Measurements from ENCODE around the gene CCNL2.
"Not testable (repeated sequence)": the region's sequence is repeated elsewhere in the genome, so short reads cannot be mapped to it uniquely, and the experiment has no call there.

CCNL2 gene

GRCh38 chr1:1415751-1416150 is 16.6 kb upstream of the CCNL2 start:
- H3K36me3 ChIP-seq (ENCODE audit: low read depth), result no peaks in the 10 kb centered on the region
- H3K4me1 ChIP-seq (ENCODE audit: insufficient read depth, poor library complexity, severe bottlenecking), result no peaks in the 10 kb centered on the region
- no peak overlapping the region for H3K27ac ChIP-seq (ENCODE audit: poor library complexity, severe bottlenecking)
- H3K4me3 ChIP-seq (ENCODE audit: severe bottlenecking), result no peak overlapping the region
- H3K27me3 ChIP-seq (ENCODE audit: insufficient read depth, poor library complexity, severe bottlenecking), result no peaks in the 10 kb centered on the region
- H3K9me3 ChIP-seq (ENCODE audit: severe bottlenecking), result no peaks in the 10 kb centered on the region
- no peak for TF ChIP-seq CTCF (IDR thresholded peaks at IDR 0.05; ENCODE audit: poor library complexity, severe bottlenecking)
- ATAC-seq (ENCODE audit: low read depth) (no peak), DNase-seq (ENCODE audit: low spot score) (no peak)

- not testable (repeated sequence) for H3K4me3 ChIP-seq (ENCODE audit: severe bottlenecking); H3K27ac ChIP-seq (ENCODE audit: poor library complexity, severe bottlenecking); ATAC-seq (ENCODE audit: low read depth); H3K27me3 ChIP-seq (ENCODE audit: insufficient read depth, poor library complexity, severe bottlenecking); H3K9me3 ChIP-seq (ENCODE audit: severe bottlenecking); H3K4me1 ChIP-seq (ENCODE audit: insufficient read depth, poor library complexity, severe bottlenecking); DNase-seq (ENCODE audit: low spot score)
- H3K36me3 ChIP-seq (ENCODE audit: low read depth), result peaks cover 12% of the 10 kb centered on the region
These were observed 13.3 kb upstream of the CCNL2 start for GRCh38 chr1:1412311-1412902.

GRCh38 chr1:1411626-1412025 is 12.5 kb upstream of the CCNL2 start:
- H3K4me3 ChIP-seq (ENCODE audit: severe bottlenecking), result no peak overlapping the region
- no peak overlapping the region for H3K27ac ChIP-seq (ENCODE audit: poor library complexity, severe bottlenecking)
- H3K27me3 ChIP-seq (ENCODE audit: insufficient read depth, poor library complexity, severe bottlenecking), result no peaks in the 10 kb centered on the region
- peaks cover 12% of the 10 kb centered on the region for H3K36me3 ChIP-seq (ENCODE audit: low read depth)
- TF ChIP-seq CTCF (IDR thresholded peaks at IDR 0.05; ENCODE audit: poor library complexity, severe bottlenecking), result no peak
- DNase-seq (ENCODE audit: low spot score) (no peak), ATAC-seq (ENCODE audit: low read depth) (no peak)
- H3K4me1 ChIP-seq (ENCODE audit: insufficient read depth, poor library complexity, severe bottlenecking), result peaks cover 8% of the 10 kb centered on the region
- no peaks in the 10 kb centered on the region for H3K9me3 ChIP-seq (ENCODE audit: severe bottlenecking)

- Histone ChIP-seq H3K4me1 (ENCODE audit: insufficient read depth, poor library complexity, severe bottlenecking) (peaks cover 14% of the 10 kb centered on the region), H3K36me3 (ENCODE audit: low read depth) (peaks cover 24% of the 10 kb centered on the region)
- not testable (repeated sequence) for H3K27me3 ChIP-seq (ENCODE audit: insufficient read depth, poor library complexity, severe bottlenecking); H3K4me3 ChIP-seq (ENCODE audit: severe bottlenecking); DNase-seq (ENCODE audit: low spot score); ATAC-seq (ENCODE audit: low read depth); H3K27ac ChIP-seq (ENCODE audit: poor library complexity, severe bottlenecking); H3K9me3 ChIP-seq (ENCODE audit: severe bottlenecking)
These were observed 11.1 kb upstream of the CCNL2 start for GRCh38 chr1:1410238-1410637.

- Histone ChIP-seq H3K27me3 (ENCODE audit: insufficient read depth, poor library complexity, severe bottlenecking) (no peaks in the 10 kb centered on the region), H3K4me1 (ENCODE audit: insufficient read depth, poor library complexity, severe bottlenecking) (peaks cover 14% of the 10 kb centered on the region), H3K4me3 (ENCODE audit: severe bottlenecking) (peak overlapping the region; percentile 81), H3K9me3 (ENCODE audit: severe bottlenecking) (no peaks in the 10 kb centered on the region), H3K36me3 (ENCODE audit: low read depth) (peaks cover 32% of the 10 kb centered on the region), H3K27ac (ENCODE audit: poor library complexity, severe bottlenecking) (peak overlapping the region; percentile 60)
- no peak for DNase-seq (ENCODE audit: low spot score)
- peak; percentile 14; the same call in 1 of the 3 replicates for ATAC-seq (ENCODE audit: low read depth)
- TF ChIP-seq CTCF (IDR thresholded peaks at IDR 0.05; ENCODE audit: poor library complexity, severe bottlenecking), result no peak
These were observed 8.6 kb upstream of the CCNL2 start for GRCh38 chr1:1407636-1408318.

All from RWPE2 (cell line).